ENCODE data around the gene XPNPEP2.

XPNPEP2 gene

DNA sequence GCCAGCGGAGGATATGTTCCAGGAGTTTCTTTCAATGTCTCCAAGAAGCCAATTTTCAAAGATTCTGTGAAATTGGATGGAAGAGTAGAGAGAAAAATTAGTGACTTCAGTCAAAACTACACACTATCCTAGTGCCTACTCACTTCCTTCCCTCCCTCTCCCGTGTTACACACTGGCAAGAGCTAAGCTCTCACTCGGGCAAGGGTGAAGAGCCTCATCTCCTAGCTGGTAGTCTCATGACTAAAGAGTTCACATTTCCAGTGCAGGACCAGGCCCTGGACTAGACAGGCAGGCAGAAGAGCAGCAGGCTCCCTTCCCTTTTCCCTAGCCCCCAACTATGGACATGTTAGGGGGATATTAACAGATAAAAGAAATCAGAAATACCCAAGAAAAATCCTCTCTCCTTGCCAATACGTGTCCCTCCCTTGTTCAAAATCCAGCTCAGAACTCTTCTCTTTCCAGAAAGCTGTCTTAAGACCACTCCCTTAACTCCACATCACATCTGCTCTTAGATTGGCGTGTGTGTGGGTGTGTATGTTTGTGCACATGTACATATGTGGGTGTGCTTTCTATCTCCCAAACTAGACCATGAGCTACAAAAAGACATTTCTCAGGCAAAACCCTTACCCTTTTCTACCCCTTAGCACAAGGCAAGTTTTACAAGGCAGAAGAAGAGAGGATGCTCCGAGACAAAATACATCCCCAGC lies 75.0 kb downstream of the XPNPEP2 start:
- TF ChIP-seq ZFX (IDR thresholded peaks at IDR 0.05; ENCODE audit: borderline replicate concordance): no peak
- TF ChIP-seq, protein P1, sequence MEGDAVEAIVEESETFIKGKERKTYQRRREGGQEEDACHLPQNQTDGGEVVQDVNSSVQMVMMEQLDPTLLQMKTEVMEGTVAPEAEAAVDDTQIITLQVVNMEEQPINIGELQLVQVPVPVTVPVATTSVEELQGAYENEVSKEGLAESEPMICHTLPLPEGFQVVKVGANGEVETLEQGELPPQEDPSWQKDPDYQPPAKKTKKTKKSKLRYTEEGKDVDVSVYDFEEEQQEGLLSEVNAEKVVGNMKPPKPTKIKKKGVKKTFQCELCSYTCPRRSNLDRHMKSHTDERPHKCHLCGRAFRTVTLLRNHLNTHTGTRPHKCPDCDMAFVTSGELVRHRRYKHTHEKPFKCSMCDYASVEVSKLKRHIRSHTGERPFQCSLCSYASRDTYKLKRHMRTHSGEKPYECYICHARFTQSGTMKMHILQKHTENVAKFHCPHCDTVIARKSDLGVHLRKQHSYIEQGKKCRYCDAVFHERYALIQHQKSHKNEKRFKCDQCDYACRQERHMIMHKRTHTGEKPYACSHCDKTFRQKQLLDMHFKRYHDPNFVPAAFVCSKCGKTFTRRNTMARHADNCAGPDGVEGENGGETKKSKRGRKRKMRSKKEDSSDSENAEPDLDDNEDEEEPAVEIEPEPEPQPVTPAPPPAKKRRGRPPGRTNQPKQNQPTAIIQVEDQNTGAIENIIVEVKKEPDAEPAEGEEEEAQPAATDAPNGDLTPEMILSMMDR (IDR thresholded peaks at IDR 0.05): no peak
- no peak overlapping the region for H3K27ac ChIP-seq

DNA sequence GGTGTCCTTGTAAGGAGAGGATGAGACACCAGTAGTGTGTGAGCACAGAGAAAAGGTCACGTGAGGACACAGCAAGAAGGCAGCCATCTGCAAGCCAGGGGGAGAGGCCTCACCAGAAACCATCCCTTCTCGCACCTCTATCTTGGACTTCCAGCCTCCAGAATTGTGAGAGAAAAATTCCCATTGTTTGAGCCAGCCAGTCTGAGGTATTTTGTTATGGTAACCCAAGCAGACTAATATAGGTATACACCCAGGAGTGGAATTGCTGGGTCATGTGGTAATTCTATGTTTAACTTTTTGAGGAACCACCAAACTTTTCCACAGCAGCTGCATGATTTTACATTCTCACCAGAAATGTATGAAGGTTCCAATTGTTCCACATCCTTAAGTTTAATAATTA lies 79.3 kb downstream of the XPNPEP2 start:
- TF ChIP-seq, protein P1 (IDR thresholded peaks at IDR 0.05): no peak
- TF ChIP-seq ZFX (IDR thresholded peaks at IDR 0.05; ENCODE audit: borderline replicate concordance): no peak
- no peak overlapping the region for H3K27ac ChIP-seq
